GM18526 (cell line): Measurements from ENCODE around the gene IFNL3.

Experiments
- POLR2A ChIP-seq: IDR thresholded peaks from 3 replicates; pipeline ENCODE4 v1.6.1; 2011; ENCODE audit not compliant: insufficient read length; ENCODE audit errors: extremely low read depth

IFNL3 gene

DNA sequence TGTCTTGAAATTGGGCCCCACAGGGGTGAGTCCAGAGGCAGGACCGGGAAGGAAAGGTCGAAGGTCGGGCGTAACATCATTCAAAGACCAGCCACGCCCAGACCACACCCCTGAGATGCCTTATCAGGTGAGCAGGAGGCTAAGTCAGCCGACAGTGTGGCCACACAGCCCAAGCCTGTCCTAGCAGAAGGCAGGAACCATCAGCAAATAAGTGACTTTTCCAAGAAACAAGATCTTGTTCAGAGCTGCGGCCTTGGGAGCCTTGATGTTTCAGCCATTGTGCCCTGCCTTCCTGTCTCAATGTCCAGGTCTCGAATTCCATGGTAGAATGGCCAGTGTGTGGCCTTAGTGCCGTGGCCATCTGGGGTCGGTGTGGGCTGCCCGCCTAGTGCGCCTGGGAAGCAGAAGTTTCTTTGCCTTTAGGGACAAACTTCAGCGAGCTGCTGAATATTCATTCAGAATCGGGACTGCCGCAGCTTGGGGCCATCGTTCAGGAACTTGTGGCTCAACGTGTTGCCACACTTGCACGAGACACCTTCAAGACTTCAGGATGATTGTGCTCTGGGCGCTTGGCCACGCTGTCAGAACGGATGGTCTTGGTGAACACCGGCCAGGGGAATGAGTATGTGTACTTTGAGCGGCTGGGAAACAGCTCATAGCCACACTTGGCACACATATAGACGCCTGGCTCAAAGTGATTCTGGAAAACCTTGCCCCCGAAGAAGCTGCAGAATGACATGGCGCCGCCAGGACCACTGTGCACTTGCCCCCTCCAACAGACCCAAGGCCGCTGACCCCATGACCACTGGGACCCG, 9.9 kb upstream of the IFNL3 start:
- no peak for TF ChIP-seq POLR2A

DNA sequence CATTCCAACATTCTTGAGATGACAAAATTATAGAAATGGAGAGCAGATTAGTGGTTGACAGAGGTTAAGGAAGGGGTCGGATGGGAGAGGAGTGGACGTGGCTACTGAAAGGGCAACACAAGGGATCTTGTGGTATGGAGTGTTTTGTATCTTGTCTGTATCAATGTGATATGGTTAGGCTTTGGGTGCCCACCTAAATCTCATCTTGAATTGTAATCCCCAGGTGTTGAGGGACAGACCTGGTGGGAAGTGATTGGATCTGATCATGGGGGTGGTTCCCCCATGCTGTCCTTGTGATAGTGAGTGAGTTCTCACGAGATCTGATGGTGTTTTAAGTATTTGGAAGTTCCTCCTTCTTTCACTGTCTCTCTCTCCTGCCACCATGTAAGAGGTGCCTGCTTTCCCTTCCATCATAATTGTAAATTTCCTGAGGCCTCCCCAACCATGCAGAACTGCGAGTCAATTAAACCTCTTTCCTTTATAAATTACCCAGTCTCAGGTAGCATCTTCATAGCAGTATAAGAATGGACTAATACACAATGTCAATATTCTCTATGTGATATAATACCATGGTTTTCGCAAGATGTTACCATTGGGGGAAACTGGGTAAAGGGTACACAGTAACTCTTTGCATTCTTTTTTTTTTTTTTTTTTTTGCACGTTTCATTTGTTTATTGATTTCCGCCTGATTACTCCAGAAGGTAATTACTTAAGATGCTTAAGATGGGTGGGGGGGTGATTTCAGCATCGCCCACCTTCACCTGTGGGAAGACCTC, 8.8 kb upstream of the IFNL3 start:
- no peak for TF ChIP-seq POLR2A

DNA sequence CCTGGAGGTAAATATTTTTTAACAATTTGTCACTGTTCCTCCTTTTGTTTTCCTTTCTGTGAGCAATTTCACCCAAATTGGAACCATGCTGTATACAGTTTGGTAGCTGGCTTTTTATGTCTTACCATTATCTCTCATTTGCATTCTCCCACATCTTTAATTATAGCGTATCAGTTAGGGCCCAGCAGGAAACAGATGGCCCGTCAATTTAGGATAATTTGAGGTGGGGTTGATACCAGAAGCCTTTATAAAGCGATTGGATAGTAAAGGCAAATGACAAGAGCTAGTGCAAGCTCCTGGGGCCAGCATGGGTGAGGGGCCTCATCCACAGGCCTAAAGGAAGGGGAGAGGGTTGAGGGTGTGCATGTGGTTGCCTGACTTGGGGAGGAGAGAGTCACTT, 7.7 kb upstream of the IFNL3 start:
- no peak for TF ChIP-seq POLR2A

DNA sequence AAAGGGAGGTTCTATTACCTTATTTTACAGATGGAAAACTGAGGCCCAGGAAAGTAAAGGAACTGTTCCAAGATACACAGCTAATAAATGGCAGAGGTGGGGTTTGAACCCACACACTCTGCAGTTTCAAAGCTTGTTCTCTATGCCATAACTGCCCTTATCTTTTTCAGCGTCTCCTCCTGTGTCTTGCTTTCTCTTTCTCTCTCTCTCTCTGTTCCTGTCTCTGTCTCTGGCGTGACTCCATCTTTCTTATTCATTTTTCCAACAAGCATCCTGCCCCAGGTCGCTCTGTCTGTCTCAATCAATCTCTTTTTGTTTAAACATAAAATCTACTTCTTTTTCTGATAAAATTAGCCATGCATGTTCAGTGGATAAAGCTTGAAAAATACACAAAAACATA, 7.0 kb upstream of the IFNL3 start:
- no peak for TF ChIP-seq POLR2A

DNA sequence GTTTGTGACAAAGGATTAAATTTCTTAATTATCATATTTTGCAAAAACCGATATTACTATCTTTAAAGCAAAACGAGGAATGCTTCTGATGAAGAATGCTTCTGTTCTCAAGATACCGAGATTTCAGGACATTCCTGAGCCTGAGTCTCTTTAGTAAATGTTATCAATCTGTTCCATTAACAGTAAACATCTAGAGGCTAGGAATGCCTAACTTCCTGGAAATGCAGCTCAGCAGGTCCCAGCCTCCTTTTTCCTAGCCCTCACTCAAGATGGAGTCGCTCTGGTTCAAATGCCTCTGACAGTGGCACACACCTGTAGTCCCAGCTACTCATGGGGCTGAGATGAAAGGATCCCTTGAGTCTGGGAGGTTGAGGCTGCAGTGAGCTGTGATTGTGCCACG, 6.3 kb upstream of the IFNL3 start:
- no peak for TF ChIP-seq POLR2A

DNA sequence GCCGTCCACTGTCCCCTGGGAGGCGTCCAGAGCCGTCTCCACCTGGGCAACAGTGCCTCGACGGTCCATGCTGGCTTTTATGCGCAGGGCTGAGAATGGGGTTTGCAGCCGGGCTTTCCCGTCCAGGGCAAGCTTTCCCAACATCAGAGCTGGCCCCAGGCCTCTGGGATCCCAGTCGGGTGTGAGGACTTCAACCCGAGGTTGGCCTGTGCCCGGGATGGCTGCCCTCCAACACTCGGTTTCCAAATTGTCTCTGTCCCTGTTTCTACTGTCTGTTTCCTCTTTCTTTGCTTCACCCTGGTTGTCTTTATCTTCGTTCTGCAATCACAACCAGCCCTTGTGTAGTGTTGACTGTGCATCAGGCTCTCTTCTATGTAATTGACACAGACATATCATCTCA, 4.0 kb upstream of the IFNL3 start, which contains the start of gene IFNL4:
TSS of gene IFNL4 (minus strand) at position 51 of the 400 bp plus-strand sequence.
- TF ChIP-seq POLR2A, result no peak

DNA sequence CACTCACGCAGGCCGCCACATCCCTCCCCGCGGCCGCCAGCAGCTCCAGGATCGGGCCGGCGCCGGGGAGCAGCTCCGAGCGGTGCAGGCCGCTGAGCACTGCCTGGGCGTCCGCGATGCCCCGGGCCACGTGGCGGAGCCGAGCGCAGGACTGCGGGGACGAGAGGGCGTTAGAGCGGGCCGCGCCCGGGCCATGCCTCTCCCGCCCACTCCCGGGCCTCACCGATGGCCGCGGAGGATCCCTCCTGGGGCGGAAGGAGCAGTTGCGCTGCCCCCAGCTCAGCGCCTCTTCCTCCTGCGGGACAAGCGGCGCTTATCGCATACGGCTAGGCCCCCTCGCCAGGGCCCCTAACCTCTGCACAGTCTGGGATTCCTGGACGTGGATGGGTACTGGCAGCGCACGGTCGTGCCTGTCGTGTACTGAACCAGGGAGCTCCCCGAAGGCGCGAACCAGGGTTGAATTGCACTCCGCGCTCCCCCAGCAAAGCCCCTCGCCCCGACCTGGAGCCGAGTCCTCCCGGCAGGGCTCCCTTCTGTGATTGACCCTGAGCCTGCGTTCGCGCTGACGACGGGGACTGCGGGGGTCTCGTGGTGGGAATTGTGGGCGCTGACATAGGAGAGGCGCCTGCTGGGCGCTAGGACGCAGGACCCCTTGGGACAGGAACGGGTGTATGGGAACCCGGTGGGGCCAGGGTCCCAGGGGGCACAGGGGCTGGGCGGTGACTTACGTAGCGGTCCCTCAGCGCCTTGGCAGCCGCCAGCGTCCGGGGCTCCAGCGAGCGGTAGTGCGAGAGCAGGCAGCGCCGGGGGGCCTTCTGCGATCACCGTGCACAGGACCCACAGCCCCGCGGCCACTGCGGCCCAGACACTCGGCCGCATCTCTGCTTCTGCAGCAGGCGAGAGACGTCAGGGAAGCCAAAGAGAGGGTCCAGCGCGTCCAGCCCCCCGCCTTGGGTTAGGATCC, 3.2 kb upstream of the IFNL3 start:
- TF ChIP-seq POLR2A, result no peak

DNA sequence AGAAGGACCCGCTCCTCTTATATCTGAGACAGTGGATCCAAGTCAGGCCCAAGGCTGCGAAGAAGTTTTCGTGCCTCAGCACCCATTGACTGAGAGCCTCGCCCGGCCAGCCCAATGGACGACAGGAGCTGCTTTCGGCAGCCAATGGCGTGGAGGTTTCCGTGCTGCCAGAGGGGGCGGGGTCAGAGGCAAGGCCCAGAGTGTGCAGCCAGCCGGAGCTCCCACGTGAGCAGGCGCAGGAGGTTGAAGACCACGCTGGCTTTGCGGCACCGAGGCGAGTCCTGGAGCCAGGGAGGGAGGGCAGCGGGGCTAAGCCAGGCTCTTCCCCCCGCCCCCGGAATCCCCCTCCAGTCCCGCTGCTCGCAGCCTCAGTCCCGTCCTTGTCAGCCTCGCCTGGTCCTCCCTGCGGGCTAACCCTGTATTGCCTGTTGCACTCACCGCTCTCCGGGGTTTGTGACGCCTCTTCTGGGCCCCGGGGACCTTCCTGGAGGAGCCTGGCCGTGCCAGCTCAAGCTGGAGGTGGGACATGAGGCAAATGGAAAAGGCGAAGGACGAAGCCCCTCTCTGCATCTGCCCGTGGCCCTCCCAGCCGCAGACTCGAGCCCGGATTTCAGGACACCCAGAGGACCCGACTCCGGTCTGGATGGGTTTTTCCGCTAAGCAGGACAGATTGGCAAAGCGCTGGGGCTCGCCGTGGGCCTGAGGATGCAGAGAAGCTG, 2.3 kb upstream of the IFNL3 start:
- no peak for TF ChIP-seq POLR2A

DNA sequence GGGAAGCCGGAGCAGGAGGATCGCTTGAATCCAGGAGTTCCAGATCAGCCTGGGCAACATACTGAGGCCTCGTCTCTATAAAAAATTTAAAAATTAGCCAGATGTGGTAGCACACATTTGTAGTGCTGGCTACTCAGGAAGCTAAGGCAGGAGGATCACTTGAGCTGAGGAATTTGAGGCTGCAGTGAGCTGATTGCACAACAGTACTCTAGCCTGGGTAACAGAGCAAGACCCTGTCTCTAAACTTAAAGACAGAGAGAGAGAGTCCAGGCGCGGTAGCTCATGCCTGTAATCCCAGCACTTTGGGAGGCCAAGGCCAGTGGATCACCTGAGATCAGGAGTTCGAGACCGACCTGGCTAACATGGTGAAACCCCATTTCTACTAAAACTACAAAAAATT, 4.4 kb downstream of the IFNL3 start:
- no peak for TF ChIP-seq POLR2A

DNA sequence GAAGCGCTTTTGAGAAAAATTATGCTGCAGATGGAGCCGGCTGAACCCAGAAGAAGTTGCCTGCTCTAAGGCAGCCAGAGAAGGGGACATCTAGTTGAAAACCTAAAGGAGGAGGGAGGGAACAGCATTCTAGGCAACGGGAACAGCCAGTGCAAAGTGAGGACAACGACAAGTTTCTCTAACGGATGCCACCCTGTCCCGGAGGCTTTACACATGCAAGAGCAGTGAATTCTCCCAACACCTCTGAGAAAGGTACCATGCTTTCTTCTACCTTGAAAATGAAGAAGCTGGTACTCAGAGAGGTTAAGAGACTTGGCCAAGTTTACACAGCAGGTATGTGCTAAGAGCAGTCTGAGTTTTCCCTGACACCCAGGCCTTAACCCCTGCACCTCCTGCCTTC, 5.9 kb downstream of the IFNL3 start:
- no peak for TF ChIP-seq POLR2A

DNA sequence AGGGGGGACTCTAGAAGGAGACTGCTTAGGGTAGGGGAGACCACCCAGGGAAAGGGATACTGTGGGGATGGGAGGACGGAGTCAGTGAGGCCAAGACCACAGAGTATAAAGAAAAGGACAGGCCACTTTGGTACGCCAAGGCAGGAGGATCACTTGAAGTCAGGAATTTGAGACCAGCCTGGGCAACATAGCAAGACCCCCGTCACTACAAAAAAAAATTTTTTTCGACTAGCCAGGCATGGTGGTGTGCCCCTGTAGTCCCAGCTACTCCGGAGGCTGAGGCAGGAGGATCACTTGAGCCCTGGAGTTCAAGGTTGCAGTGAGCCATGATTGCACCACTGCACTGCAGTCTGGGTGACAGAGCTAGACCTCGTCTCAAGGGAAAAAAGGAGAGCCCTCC, 6.6 kb downstream of the IFNL3 start:
- no peak for TF ChIP-seq POLR2A

DNA sequence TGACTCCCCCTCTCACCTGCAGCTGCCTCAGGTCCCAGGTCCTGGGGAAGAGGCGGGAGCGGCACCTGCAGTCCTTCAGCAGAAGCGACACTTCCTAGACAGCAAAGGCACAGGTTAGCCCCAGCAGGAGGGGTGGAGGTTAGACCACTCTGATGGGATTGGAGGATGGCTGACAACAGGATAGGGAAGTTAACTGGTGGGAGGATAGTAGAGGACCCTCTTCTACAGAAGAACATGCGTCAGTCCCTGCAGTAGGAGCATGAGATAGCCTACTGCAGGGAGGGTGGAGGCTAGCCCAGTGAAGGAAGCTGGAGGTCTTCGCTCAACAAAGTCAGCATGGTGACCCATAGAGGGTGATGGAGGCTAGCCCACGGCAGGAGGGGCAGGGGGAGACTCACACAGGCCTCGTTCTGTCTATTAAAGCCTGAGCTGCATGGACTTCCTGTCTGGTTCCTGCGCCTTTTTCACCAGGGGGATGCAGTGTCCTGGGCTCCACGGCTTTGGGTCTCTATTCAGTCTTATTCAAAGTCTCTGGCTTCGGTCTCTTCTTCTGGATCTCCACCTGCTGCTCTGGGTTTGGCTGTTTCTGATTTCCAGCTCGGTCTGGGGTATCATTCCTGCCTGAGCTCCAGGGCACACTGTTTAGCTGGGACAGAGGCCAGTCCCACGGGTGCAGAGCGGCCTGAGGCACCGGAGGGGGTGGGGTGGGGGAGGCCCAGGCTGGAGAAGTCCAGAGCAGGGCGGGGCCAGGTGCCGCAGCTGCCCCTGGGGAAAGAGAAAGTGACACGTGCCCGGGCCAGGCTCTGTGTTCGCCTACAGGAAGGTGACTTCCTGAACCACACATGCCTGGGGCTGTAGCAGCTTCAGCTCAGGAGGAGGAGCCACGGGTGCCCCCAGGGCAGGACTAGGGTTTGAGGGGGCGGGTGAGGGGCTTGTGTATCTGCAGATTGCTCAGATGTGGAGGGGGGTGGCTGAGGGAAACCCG, 7.3 kb downstream of the IFNL3 start:
- TF ChIP-seq POLR2A, result no peak

DNA sequence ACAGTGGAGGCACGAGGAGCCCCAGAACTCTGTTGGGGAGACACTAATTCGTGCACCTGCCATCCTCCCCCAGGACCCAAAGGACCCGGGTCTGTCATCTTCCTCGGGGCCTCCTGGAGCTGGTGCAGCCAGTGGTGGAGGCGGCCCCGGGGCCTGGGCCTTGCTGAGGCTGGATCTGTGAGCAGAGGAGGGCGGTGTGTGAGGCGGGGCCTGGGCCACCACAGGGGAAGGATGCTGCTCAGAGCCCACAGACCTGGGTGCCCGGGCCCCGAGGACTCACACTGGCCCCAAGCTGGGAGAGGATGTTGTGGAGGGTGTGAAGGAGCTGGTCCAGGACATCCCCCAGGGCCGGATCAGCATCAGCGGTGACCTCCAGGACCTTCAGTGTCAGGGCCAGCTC, 8.3 kb downstream of the IFNL3 start:
- TF ChIP-seq POLR2A, result no peak
